ENCODE data around the gene CRYBG2. TPM values are rescaled to one million over a fixed set of nuclear protein-coding genes. Genes with fewer than 3 reads are reported as not detected.

CRYBG2 gene
- total RNA-seq, 1 donor from 2014 or later, result 3.0 TPM

GRCh38 chr1:26360807-26361604, 7.1 kb upstream of the CRYBG2 start:
- peak overlapping the region; percentile 97 for H2AFZ ChIP-seq (replicated peaks)
- Mint-ChIP-seq H3K36me3 (no peaks in the 10 kb centered on the region), H3K9me3 (no peaks in the 10 kb centered on the region), H3K27me3 (ENCODE audit: insufficient read depth, low read depth) (peaks cover 25% of the 10 kb centered on the region), H3K4me1 (peaks cover 45% of the 10 kb centered on the region), H3K4me3 (peak overlapping the region; percentile 62), H3K27ac (peak overlapping the region; percentile 76)
- H3K4me3 ChIP-seq, result peak overlapping the region; percentile 64
- no peaks in the 10 kb centered on the region for H4K20me1 ChIP-seq (ENCODE audit: low read depth)
- no peaks in the 10 kb centered on the region for H3K79me2 ChIP-seq (ENCODE audit: low read depth)
- H3K27me3 ChIP-seq, result peaks cover 81% of the 10 kb centered on the region
- peak overlapping the region; percentile 97 for H3K4me2 ChIP-seq
- H3K27ac ChIP-seq, result no peak overlapping the region
- H3K4me1 ChIP-seq, result peaks cover 8% of the 10 kb centered on the region
- H3K9me3 ChIP-seq (ENCODE audit: low read depth), result no peaks in the 10 kb centered on the region
- DNase-seq (ENCODE audit: low spot score), result no peak
- H3K9ac ChIP-seq, result no peak overlapping the region
- no peak for TF ChIP-seq EZH2 (IDR thresholded peaks at IDR 0.05)
- TF ChIP-seq, protein P1, sequence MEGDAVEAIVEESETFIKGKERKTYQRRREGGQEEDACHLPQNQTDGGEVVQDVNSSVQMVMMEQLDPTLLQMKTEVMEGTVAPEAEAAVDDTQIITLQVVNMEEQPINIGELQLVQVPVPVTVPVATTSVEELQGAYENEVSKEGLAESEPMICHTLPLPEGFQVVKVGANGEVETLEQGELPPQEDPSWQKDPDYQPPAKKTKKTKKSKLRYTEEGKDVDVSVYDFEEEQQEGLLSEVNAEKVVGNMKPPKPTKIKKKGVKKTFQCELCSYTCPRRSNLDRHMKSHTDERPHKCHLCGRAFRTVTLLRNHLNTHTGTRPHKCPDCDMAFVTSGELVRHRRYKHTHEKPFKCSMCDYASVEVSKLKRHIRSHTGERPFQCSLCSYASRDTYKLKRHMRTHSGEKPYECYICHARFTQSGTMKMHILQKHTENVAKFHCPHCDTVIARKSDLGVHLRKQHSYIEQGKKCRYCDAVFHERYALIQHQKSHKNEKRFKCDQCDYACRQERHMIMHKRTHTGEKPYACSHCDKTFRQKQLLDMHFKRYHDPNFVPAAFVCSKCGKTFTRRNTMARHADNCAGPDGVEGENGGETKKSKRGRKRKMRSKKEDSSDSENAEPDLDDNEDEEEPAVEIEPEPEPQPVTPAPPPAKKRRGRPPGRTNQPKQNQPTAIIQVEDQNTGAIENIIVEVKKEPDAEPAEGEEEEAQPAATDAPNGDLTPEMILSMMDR (IDR thresholded peaks at IDR 0.05), result no peak
- TF ChIP-seq EZH2phosphoT487 (IDR thresholded peaks at IDR 0.05), result no peak
- no peaks in the 10 kb centered on the region for H3K36me3 ChIP-seq
- H3F3A ChIP-seq (ENCODE audit: low read depth), result peaks cover 13% of the 10 kb centered on the region

DNA sequence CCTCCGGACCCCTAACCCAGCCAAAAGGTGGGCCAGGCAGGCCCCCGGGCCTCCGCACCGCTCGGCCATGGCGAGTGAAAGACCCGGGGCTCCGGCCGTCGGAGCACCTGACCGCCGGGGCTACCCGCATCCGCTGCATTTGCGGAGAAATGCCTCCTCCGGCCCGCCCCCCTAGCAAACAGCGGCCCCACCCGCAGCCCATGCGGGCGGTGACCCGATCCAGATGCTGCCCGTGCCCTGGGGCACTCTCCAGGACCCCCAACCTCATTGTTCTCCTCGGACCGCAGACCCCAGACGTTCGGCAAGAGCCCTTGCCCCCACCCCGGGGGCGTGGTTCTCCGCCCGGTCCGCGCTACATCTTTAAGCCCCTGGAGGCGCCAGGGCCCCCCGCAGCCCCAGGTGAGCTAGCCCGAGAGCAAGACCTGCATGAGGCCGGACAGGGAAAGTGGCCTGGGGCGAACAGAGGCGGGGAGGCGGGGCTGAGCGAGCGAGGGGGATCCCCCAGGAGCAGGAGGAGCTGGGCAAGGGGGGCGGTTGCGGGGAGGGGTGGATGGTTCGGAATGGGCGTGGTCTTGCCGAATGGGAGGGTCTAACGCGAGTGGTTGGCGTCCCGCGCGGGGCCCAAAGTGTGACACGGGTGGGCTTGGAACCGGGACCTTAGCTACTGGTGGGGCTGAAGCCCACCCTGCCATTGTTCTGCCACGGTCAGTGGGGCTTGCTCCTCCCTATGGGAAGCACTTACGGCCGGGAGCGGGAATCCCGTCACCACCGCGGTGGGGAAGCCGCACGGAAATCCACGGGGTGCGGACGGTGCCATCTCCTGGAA, 6.3 kb upstream of the CRYBG2 start:
- Histone ChIP-seq H3K9ac (no peak overlapping the region), H4K20me1 (ENCODE audit: low read depth) (no peaks in the 10 kb centered on the region), H3K4me3 (peak overlapping the region; percentile 64), H3K27ac (no peak overlapping the region), H3K36me3 (no peaks in the 10 kb centered on the region), H2AFZ (replicated peaks) (peak overlapping the region; percentile 97), H3K4me1 (peaks cover 8% of the 10 kb centered on the region), H3K79me2 (ENCODE audit: low read depth) (no peaks in the 10 kb centered on the region), H3F3A (ENCODE audit: low read depth) (peaks cover 13% of the 10 kb centered on the region), H3K27me3 (peaks cover 73% of the 10 kb centered on the region), H3K9me3 (ENCODE audit: low read depth) (no peaks in the 10 kb centered on the region), H3K4me2 (peak overlapping the region; percentile 97)
- H3K4me1 Mint-ChIP-seq, result peaks cover 52% of the 10 kb centered on the region
- TF ChIP-seq, protein P1 (IDR thresholded peaks at IDR 0.05), result no peak
- peak; percentile 76 for TF ChIP-seq EZH2 (IDR thresholded peaks at IDR 0.05)
- peak; percentile 44 for TF ChIP-seq EZH2phosphoT487 (IDR thresholded peaks at IDR 0.05)
- H3K27ac Mint-ChIP-seq, result no peak overlapping the region
- no peaks in the 10 kb centered on the region for H3K9me3 Mint-ChIP-seq
- peak overlapping the region; percentile 62 for H3K4me3 Mint-ChIP-seq
- H3K27me3 Mint-ChIP-seq (ENCODE audit: insufficient read depth, low read depth), result peaks cover 26% of the 10 kb centered on the region
- DNase-seq (ENCODE audit: low spot score), result peak; percentile 74
- no peaks in the 10 kb centered on the region for H3K36me3 Mint-ChIP-seq

GRCh38 chr1:26358411-26359384, 4.8 kb upstream of the CRYBG2 start:
- H2AFZ ChIP-seq (replicated peaks), result no peak overlapping the region
- Mint-ChIP-seq H3K4me3 (peak overlapping the region; percentile 68), H3K9me3 (no peaks in the 10 kb centered on the region), H3K36me3 (no peaks in the 10 kb centered on the region), H3K4me1 (peaks cover 54% of the 10 kb centered on the region), H3K27me3 (ENCODE audit: insufficient read depth, low read depth) (peaks cover 22% of the 10 kb centered on the region), H3K27ac (no peak overlapping the region)
- H3K36me3 ChIP-seq, result no peaks in the 10 kb centered on the region
- no peak overlapping the region for H3K27ac ChIP-seq
- no peak overlapping the region for H3K9ac ChIP-seq
- peaks cover 11% of the 10 kb centered on the region for H3K4me1 ChIP-seq
- H4K20me1 ChIP-seq (ENCODE audit: low read depth), result no peaks in the 10 kb centered on the region
- H3K9me3 ChIP-seq (ENCODE audit: low read depth), result no peaks in the 10 kb centered on the region
- TF ChIP-seq, protein P1 (IDR thresholded peaks at IDR 0.05), result no peak
- TF ChIP-seq EZH2phosphoT487 (IDR thresholded peaks at IDR 0.05) (no peak), EZH2 (IDR thresholded peaks at IDR 0.05) (no peak)
- H3K27me3 ChIP-seq, result peaks cover 60% of the 10 kb centered on the region
- H3K79me2 ChIP-seq (ENCODE audit: low read depth), result no peaks in the 10 kb centered on the region
- H3F3A ChIP-seq (ENCODE audit: low read depth), result peaks cover 13% of the 10 kb centered on the region
- peak overlapping the region; percentile 97 for H3K4me2 ChIP-seq
- no peak for DNase-seq (ENCODE audit: low spot score)
- H3K4me3 ChIP-seq, result no peak overlapping the region

Measured in neural progenitor cell (in vitro differentiated cells).